Gastroesophageal sphincter (tissue), 3 donors: Measurements from ENCODE around the gene NAP1L4.

Experiments used
- CTCF ChIP-seq, 4 experiments: fragments of 200-600 bp in 2 of 4; fragments of 450-650 bp in 2 of 4; sonication (generic) in 1 of 4; IDR thresholded peaks; one replicate each; pipeline ENCODE4 v1.5.1; 2017 to 2019; ENCODE audit warnings: antibody characterized with exemption in 4 of 4, mild to moderate bottlenecking in 2 of 4, moderate library complexity in 2 of 4
- POLR2A ChIP-seq, 2 donors: fragments of 450-650 bp; IDR thresholded peaks; one replicate each; pipeline ENCODE4 v1.6.1; 2017; ENCODE audit warnings: antibody characterized with exemption in 2 of 2, mild to moderate bottlenecking in 2 of 2, moderate library complexity in 1 of 2
- POLR2AphosphoS5 ChIP-seq: sonication (generic); formaldehyde crosslinking; IDR thresholded peaks from one replicate; pipeline ENCODE4 v1.6.1; 2017; ENCODE audit warnings: antibody characterized with exemption

GRCh38 chr11:3036419-3036818 lies 44.3 kb upstream of the NAP1L4 start:
- no peak for TF ChIP-seq POLR2A (IDR thresholded peaks at IDR 0.05)
- TF ChIP-seq CTCF (IDR thresholded peaks at IDR 0.05): no peak
- TF ChIP-seq POLR2AphosphoS5: no peak
